Activated T-cell treated with anti-CD3 and anti-CD28 coated beads for 48 hours (primary cell): ENCODE data around the gene PTEN.
A peak's percentile ranks its signal among the peaks of the same experiment; 100 is the strongest.
"Not testable (repeated sequence)": the region's sequence is repeated elsewhere in the genome, so short reads cannot be mapped to it uniquely, and the experiment has no call there.

Experiments used
- DNase-seq: peaks from one replicate; pipeline ENCODE4 v3.0.0-alpha.2; 2020; ENCODE audit warnings: low read depth

The PTEN gene

DNA sequence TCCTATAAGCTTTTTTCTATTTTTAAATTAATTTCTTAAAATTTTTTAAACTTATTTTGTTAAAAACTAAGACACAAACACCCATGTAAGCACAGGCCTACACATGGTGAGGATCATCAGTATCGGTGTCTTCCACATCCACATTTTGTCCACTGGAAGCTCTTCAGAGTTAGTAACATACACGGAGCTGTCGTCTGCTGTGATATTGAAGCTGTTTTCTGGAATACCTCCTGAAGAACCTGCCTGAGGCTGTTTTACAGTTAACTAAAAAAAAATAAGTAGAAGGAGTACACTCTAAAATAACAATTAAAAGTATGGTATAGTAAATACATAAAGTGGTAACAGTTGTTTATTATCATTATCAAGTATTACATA, 17.8 kb upstream of the PTEN start:
- DNase-seq, result no peak

DNA sequence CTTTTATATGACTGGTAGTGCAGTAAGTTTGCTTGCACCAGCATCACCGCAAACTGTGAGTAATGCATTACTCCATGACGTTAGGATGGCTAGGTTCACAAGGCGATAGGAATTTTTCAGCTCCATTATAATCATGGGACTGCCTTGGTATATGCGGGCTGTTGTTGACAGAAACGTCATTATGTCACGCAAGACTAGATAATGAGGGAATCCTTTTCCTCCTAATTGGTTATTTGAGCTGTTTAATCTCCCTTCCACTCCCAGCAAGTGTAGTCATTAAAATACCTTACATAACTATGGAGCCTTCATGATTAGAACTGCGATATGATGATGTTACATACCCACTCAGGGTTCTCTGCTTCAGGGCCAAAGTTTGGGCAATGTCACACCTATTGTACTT, 17.4 kb upstream of the PTEN start:
- DNase-seq, result no peak

DNA sequence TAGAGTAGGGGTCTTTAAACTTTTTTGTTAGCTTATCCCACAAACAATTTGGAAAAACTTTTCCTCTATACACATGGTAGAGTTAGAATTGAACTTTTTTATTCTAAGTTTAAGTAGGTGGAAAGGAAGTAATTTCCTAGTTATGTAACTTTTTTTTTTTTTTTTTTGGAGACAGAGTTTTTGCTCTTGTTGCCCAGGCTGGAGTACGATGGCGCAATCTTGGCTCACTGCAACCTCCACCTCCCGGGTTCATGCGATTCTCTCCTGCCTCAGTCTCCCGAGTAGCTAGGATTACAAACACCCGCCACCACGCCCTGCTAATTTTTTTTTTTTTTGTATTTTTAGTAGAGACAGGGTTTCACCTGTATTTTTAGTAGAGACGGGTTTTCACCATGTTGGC, 16.7 kb upstream of the PTEN start:
- not testable (repeated sequence) for DNase-seq

DNA sequence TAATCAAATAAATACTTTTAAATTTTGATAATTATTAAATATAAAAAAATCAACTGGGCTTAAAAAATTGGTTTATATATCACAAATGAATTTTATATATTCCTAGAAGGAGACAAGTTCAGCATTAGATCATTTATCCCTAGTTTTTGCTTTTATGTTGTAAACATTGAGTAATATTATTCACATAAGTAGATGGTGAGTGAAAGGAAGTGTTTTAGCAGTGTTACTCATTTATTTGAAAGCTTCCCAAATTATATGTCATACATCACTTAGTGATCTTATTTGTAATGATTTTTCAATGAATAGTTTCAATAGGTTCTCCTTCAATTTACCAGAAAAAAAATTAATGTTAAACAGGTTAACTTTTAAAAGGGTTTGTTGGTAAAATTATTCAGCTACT, 15.9 kb upstream of the PTEN start:
- no peak for DNase-seq

DNA sequence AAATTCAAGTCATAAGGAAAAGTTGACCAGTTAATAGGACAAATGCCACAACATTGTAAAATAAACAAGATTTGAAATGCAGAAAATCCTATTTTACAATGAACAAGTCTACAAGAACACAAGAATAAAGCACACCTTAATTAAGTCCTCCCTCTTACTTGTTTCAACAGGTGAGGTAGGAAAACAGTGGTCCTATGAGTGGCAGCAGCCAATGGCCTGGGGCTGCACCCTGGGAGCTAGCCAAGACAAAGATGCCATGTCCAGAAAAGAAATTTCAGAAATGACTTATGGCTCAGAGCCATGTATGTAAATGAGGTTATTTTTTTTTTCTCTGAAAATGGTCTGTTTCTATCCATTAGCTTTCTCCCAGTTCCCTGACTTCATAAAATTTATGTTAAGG, 14.4 kb upstream of the PTEN start:
- no peak for DNase-seq

DNA sequence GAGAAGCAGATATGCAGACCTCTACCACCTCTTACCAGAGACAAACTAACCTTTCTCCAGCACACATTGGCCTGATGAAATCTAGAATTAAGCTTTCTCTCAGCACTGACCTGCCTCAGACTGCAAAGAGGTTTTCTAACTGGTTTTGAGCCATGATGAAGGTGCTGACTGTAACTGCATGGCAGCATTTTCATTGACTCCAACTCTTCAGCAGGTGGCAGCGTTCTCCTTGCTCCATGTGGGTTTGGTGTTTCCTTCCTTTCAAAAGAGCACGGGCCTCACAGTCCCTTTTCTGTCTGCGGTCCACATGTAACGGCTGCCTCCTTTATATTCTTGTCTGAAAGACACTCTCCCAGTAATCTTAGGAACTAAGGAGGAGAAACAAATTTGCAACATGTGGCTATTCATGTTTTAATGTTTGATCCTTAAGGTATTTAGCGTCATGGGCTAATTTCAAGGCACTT, 12.7 kb upstream of the PTEN start:
- peak; percentile 20 for DNase-seq

DNA sequence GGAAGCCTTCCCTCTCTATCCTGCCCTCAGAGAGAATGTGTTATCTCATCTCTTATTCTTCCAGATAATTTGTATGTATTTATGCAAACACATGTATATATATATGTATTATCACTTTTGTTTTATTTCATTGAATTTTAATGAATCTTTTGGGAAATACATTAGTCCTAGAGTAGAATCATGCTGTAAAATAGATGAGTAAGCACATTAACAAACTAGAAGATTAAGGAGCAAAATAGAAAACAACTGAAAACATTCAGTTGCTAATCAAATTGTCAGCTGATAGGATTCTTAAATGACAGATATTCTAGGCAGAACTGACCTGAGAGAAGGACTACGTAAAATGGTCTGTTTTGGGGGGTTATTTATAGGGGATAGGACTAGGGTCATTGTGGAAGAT, 11.3 kb upstream of the PTEN start:
- DNase-seq, result no peak

DNA sequence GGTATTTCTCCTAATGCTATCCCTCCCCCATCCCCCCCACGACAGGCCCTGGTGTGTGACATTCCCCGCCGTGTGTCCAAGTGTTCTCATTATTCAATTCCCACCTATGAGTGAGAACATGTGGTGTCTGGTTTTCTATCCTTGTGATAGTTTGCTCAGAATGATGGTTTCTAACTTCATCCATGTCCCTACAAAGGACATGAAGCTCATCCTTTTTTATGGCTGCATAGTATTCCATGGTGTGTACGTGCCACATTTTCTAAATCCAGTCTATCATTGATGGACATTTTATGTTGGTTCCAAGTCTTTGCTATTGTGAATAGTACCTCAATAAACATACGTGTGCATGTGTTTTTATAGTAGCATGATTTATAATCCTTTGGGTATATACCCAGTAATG, 8.2 kb upstream of the PTEN start:
- not testable (repeated sequence) for DNase-seq

DNA sequence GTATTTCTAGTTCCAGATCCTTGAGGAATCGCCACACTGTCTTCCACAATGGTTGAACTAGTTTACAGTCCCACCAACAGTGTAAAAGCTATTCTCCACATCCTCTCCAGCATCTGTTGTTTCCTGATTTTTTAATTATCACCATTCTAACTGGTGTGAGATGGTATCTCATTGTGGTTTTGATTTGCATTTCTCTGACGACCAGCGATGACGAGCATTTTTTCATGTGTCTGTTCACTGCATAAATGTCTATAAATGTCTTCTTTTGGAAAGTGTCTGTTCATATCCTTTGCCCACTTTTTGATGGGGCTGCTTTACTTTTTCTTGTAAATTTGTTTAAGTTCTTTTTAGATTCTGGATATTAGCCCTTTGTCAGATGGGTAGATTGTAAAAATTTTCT, 7.8 kb upstream of the PTEN start:
- not testable (repeated sequence) for DNase-seq

DNA sequence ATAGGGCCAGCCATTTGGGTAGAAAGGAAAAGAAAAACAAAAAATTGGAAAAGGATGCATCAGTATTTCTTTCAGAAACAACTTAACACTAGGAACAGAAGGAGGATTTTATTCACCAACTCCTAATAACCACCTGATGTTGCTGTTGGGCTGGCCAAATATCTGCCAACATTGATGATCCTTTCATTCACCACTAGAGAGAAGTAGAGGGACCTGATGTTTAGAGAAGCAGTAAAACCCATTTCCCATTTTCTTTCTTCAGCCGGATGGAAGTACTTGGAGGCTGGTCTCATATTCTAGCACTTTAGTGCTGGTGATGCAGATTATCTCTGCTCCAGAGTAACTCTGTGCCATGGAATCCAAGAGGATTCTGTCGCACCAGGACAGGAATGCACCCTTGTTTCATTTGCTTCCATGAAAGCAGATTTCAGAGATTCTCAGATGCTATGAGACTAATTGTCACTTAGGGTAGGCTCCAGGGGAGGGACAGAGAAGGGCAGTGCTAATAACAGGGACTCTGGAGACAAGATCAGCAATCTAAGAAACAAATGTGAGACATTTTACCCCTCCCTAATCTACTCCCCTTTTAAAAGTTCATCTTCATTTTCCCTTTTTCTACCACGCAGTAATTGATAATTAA, 3.1 kb upstream of the PTEN start:
- DNase-seq, result no peak

DNA sequence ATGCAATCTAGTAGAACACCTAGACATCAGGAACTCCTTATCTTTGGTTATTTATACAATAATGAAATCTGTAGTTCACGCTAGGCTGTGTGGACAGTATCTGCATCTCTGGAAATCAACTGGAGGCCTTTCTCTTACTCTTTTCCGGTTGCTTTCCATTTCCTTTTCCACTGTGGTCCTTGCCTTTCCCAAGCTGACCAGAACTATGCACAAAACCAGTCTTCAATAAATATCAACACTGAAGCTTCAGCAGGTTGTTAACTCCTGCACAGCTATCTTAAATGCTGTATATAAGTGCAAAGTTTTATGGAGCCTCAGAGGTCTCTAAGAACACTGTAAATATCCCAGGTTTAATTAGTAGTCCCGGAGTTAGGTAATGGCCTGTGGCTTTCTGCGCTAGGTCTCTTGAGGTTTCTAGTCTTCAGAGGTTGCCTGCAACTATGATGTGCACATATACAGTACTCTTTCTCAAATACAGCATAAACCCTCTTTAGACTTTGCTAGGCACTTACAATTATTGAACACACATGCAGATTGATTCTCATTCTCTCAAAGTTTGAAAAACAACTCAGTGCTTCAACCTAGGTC, 2.5 kb upstream of the PTEN start:
- no peak for DNase-seq

DNA sequence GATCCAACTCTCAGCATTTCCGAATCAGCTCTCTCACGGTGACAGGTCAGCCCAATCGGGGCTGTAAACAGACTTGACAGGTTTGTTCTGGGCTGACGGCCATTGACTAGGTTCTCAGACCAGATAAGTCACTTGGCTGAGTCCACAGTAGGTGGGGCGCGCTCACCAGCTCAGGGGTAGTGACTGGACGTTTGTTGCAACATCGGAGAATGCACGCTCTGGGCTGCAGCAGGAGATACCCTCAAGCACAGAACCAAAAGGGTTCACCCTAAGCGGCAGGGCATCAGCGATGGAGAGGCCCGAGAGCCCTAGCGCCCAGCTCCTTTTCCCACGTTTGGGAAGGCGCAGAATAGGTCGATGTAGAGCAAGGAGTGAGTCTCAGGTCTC, 1.9 kb upstream of the PTEN start:
- DNase-seq, result no peak

DNA sequence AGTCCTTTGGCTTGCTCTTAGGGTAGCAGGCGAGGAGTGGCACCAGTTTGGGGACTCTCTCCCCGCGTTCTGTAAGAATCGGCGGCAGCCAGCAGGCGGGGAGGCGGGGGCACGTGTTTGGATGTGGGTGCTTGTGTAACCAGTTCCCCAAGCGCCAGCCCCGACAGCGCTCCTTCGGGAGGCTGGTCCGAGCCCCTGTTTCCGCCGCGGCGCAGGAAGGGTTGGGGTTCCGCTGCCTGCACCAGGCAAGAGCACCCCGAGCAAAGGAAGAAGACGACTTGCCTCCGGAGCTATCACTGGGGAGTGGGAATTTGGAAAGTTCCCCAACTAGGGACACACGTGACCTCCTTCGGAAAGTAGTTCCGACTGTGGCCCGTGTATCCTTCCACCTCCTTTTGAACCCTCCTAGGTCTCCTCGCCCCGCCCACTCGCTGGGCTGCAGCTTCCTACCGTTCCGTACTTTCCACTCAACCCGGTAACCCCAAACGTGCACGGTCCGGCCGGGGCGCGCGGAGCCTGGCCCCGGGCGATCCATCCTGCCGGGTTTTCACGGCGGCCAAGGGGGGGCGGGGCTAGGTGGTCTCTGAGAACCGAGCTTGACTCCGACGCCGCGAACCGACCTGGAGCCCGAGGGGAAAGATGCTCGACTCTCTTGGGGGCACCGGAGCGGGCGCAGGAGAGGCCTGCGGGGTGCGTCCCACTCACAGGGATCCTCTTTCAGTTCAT, 1.3 kb upstream of the PTEN start:
- peak; percentile 89 for DNase-seq

DNA sequence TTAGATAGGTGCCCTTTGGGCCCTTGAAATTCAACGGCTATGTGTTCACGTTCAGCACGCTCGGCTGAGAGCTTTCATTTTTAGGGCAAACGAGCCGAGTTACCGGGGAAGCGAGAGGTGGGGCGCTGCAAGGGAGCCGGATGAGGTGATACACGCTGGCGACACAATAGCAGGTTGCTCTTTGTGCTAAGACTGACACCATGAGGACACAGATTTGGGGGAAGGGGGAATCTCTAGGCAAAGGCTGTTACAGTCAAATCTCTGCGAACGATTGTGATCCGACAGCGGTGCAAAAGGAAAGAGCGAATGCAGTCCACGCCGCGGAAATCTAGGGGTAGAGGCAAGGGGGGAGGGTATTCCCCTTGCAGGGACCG, 759 bp upstream of the PTEN start:
- DNase-seq, result peak; percentile 58

DNA sequence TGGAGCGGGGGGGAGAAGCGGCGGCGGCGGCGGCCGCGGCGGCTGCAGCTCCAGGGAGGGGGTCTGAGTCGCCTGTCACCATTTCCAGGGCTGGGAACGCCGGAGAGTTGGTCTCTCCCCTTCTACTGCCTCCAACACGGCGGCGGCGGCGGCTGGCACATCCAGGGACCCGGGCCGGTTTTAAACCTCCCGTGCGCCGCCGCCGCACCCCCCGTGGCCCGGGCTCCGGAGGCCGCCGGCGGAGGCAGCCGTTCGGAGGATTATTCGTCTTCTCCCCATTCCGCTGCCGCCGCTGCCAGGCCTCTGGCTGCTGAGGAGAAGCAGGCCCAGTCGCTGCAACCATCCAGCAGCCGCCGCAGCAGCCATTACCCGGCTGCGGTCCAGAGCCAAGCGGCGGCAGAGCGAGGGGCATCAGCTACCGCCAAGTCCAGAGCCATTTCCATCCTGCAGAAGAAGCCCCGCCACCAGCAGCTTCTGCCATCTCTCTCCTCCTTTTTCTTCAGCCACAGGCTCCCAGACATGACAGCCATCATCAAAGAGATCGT, 598 bp downstream of the PTEN start:
- peak; percentile 21 for DNase-seq

DNA sequence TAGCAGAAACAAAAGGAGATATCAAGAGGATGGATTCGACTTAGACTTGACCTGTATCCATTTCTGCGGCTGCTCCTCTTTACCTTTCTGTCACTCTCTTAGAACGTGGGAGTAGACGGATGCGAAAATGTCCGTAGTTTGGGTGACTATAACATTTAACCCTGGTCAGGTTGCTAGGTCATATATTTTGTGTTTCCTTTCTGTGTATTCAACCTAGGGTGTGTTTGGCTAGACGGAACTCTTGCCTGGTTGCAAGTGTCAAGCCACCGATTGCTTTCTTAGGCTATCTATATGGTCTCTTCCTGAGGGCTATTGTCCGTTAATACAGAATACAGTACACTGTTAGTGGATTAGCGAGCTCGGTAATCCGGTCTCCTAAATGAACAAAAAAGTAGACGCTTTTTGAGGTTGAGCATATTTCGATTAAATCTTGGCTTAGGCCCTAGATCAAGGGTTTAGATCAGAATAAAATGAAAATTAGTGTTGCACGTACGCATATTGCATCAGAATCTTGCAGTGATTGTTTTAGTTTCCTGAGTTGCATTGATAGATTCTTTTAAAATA, 1.2 kb downstream of the PTEN start:
- DNase-seq, result no peak

DNA sequence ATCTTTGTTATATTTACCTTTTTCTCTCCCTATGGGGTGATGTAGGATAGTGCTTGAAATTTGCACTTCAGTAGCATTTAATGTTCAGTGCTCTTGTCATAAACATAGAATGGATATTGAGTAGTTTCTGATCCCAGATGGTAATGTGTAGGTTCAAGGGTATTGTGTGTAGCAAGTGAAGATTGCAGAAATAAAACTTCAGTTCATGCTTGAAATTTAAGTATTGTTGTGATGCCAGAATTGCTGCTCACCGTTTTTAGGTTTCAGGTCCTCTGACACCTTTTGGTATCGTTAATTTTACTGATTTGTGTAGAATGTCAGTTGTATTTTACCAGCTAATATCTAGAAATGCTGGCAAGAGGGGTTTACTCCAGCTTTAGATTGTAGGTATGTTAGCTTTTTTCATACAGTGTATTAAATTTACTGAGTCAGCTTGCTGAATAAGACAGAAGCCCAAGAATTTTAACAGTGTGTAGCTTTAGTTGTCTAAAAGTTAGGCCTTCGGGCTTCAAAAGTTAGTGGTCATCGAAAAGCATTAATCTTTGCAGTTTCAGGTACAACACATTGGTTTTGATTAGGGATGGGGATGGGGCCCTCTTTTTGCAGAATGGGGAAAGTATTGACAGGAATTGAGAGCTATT, 1.9 kb downstream of the PTEN start:
- no peak for DNase-seq

DNA sequence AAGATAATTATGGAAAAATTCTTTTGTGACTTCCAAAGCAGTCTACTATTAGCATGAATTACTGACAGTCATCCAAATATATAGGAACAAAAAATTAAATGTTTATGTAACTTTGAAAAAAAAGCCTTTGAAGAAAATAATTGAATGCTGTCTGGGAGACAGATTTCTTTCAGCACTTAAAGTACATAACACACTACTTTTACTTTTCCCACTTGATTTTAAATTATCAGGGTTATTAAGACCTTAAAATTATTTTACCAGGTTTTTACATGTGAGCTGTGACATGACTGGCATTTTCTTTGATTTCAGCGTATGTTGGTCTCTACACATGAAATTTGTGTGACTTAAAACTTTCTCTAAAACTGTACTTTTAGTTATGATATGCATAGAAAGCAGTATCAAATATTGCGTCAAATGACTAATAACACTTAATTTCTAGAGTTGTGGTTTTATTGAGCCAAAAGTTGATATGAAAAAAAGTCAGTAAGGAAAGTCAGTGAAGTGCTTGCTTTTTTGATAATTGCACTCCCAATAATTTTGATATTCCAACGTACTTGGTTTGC, 3.1 kb downstream of the PTEN start:
- DNase-seq, result no peak

DNA sequence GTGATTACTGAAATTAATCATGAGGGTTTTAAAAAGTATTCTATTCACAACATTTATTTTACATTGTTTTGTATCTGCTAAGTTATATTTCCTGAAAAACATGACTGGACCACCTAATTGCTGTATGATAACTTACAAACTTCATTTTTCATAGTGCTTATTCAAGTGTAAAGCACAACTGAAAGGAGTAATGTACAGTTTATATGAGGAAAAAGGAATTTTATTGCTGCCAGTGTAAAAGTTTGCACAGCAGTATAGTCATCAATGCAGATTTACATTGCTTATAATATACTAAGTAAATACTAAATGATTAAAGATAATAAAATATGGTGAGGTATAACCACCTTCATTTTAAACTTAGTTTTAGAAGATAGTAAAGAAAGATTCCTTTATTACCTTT, 4.0 kb downstream of the PTEN start:
- no peak for DNase-seq

DNA sequence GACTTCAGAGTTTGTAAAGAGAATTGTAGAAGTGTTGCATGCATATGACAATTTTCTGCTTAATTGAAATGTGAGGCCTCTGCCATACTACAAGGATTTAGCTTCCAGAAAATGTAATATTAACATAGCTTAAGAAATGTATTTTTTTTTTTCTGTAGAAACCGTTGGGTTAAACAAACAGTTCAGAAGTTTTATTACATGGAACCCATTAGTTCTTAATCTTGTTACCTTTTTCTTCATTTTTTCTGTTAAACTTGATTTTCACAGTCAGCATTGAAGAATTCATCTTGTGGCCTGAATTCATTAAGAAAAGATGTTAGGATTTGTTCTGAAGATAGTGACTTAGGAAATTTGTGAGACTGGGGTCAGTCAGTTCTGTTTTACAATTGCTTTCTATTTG, 4.9 kb downstream of the PTEN start:
- no peak for DNase-seq

DNA sequence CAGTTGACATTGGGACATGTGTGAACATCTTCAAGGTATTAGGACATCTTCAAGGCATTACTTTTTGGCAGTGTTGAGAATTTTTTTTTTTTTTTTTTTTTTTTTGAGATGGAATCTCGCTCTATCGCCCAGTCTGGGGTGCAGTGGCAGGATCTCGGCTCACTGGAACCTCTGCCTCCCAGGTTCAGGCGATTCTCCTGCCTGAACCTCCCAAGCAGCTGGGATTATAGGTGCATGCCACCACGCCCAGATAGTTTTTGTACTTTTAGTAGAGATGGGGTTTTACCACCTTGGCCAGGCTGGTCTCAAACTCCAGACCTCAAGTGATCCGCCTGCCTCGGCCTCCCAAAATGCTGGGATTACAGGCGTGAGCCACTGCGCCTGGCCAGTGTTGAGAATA, 5.7 kb downstream of the PTEN start:
- not testable (repeated sequence) for DNase-seq
